ENCODE results near the gene TLL2. TPM values are rescaled to one million over a fixed set of nuclear protein-coding genes. Genes with fewer than 3 reads are reported as not detected.

TLL2 gene
- total and polyA plus RNA-seq, 12 donors: 0.10 to 0.40 (median 0.13) TPM; not detected in 6

- Histone ChIP-seq H3K36me3 (replicated peaks in 1 of 2) (no peaks in the 10 kb centered on the region), H3K27me3 (peaks cover 6% of the 10 kb centered on the region), H3K9me3 (replicated peaks in 1 of 3) (no peaks in the 10 kb centered on the region), H3K4me1 (replicated peaks in 1 of 2) (no peaks in the 10 kb centered on the region), H3K4me3 (no peak overlapping the region), H3K27ac (no peak overlapping the region)
- TF ChIP-seq CTCF (IDR thresholded peaks at IDR 0.05) (no peak), POLR2A (IDR thresholded peaks at IDR 0.05) (no peak)
- DNase-seq: no peak
- intact Hi-C loops (cut with DNase I): no loop called here
- WGBS, 4 donors: 60 to 80% (median 73%) methylated on average over 2 of the region's 2 CpGs
Measured at GRCh38 chr10:96387161-96387560, 126.6 kb downstream of the TLL2 start.

GRCh38 chr10:96384506-96384905 is 129.2 kb downstream of the TLL2 start:
- intact Hi-C loops (cut with DNase I): no loop called here
- Histone ChIP-seq H3K4me1 (replicated peaks in 1 of 2) (no peaks in the 10 kb centered on the region), H3K27me3 (peaks cover 6% of the 10 kb centered on the region), H3K9me3 (replicated peaks in 1 of 3) (no peaks in the 10 kb centered on the region), H3K4me3 (no peak overlapping the region), H3K36me3 (replicated peaks in 1 of 2) (no peaks in the 10 kb centered on the region), H3K27ac (no peak overlapping the region)
- DNase-seq: no peak
- 74 to 77% (median 75%) methylated on average over 8 to 25 of the region's 25 CpGs for WGBS, 4 donors
- TF ChIP-seq POLR2A (IDR thresholded peaks at IDR 0.05): no peak
- no peak for TF ChIP-seq CTCF (IDR thresholded peaks at IDR 0.05)

- no peak for DNase-seq
- Histone ChIP-seq H3K27ac (no peak overlapping the region), H3K27me3 (peaks cover 6% of the 10 kb centered on the region), H3K36me3 (replicated peaks in 1 of 2) (no peaks in the 10 kb centered on the region), H3K9me3 (replicated peaks in 1 of 3) (no peaks in the 10 kb centered on the region), H3K4me3 (no peak overlapping the region), H3K4me1 (replicated peaks in 1 of 2) (no peaks in the 10 kb centered on the region)
- no peak for TF ChIP-seq CTCF (IDR thresholded peaks at IDR 0.05)
- no peak for TF ChIP-seq POLR2A (IDR thresholded peaks at IDR 0.05)
- WGBS, 4 donors: 84 to 96% (median 87%) methylated on average over 7 of the region's 7 CpGs
- intact Hi-C loops (cut with DNase I): no loop called here
Measured at GRCh38 chr10:96380821-96381220, 132.9 kb downstream of the TLL2 start.

GRCh38 chr10:96379758-96380157 is 134.0 kb downstream of the TLL2 start:
- no peaks in the 10 kb centered on the region for H3K9me3 ChIP-seq (replicated peaks in 1 of 3)
- H3K4me1 ChIP-seq (replicated peaks in 1 of 2): peaks cover 0 to 3% of the 10 kb centered on the region in 2 donors
- 60 to 67% (median 63%) methylated on average over 8 of the region's 8 CpGs for WGBS, 4 donors
- H3K36me3 ChIP-seq (replicated peaks in 1 of 2): no peaks in the 10 kb centered on the region
- H3K27me3 ChIP-seq: peaks cover 6% of the 10 kb centered on the region
- TF ChIP-seq POLR2A (IDR thresholded peaks at IDR 0.05) (no peak), CTCF (IDR thresholded peaks at IDR 0.05) (no peak)
- H3K4me3 ChIP-seq: no peak overlapping the region
- DNase-seq: peak in 2 of 7 donors; percentile 30 to 36
- H3K27ac ChIP-seq: no peak overlapping the region
- intact Hi-C loops (cut with DNase I): loop anchor here (5.0 to 10.0 kb wide), 3 partner anchors 125 to 835 kb away; partner anchors contain the start of gene TLL2 (in 1 of the 2)

All from adrenal gland (tissue), 12 donors.